SW480 (cell line): ENCODE results near the gene PHACTR2.
"Not testable (repeated sequence)": the region's sequence is repeated elsewhere in the genome, so short reads cannot be mapped to it uniquely, and the experiment has no call there.

Source experiments
- DNase-seq: peaks from one replicate; pipeline ENCODE4 v3.0.0-alpha.2; 2016; ENCODE audit warnings: low spot score

PHACTR2 gene

GRCh38 chr6:143677891-143678791, at the start of gene PHACTR2:
Gene PHACTR2, plus strand, starts transcription at chr6:143677965. Its CDS starts 199 bp downstream, at chr6:143678164.
- peak; percentile 55 for DNase-seq

- no peak for DNase-seq
Observed at GRCh38 chr6:143629104-143630080, 48.4 kb upstream of the PHACTR2 start.

- not testable (repeated sequence) for DNase-seq
Observed at GRCh38 chr6:143631196-143631595, 46.6 kb upstream of the PHACTR2 start.

- no peak for DNase-seq
Observed at GRCh38 chr6:143632894-143633293, 44.9 kb upstream of the PHACTR2 start.

GRCh38 chr6:143634486-143634885, 43.3 kb upstream of the PHACTR2 start:
- peak; percentile 67 for DNase-seq

GRCh38 chr6:143637691-143638090, 40.1 kb upstream of the PHACTR2 start:
- no peak for DNase-seq

GRCh38 chr6:143642403-143642802, 35.4 kb upstream of the PHACTR2 start:
- no peak for DNase-seq

GRCh38 chr6:143647191-143647590, 30.6 kb upstream of the PHACTR2 start:
- DNase-seq: no peak

GRCh38 chr6:143647732-143648131, 30.0 kb upstream of the PHACTR2 start:
- no peak for DNase-seq

- DNase-seq: not testable (repeated sequence)
Observed at GRCh38 chr6:143649319-143649718, 28.4 kb upstream of the PHACTR2 start.

GRCh38 chr6:143651328-143651727, 26.4 kb upstream of the PHACTR2 start:
- DNase-seq: not testable (repeated sequence)

GRCh38 chr6:143652841-143653331, 24.9 kb upstream of the PHACTR2 start:
- no peak for DNase-seq

- no peak for DNase-seq
Observed at GRCh38 chr6:143655541-143655940, 22.2 kb upstream of the PHACTR2 start.

GRCh38 chr6:143656026-143656425, 21.7 kb upstream of the PHACTR2 start:
- DNase-seq: no peak

- no peak for DNase-seq
Observed at GRCh38 chr6:143657809-143658208, 20.0 kb upstream of the PHACTR2 start.

GRCh38 chr6:143660170-143660569, 17.6 kb upstream of the PHACTR2 start:
- not testable (repeated sequence) for DNase-seq

- no peak for DNase-seq
Observed at GRCh38 chr6:143664171-143664570, 13.6 kb upstream of the PHACTR2 start.

GRCh38 chr6:143666007-143666406, 11.8 kb upstream of the PHACTR2 start:
- not testable (repeated sequence) for DNase-seq

GRCh38 chr6:143669483-143669882, 8.3 kb upstream of the PHACTR2 start:
- not testable (repeated sequence) for DNase-seq

GRCh38 chr6:143673669-143674068, 4.1 kb upstream of the PHACTR2 start:
- DNase-seq: peak; percentile 25

- DNase-seq: no peak
Observed at GRCh38 chr6:143674483-143675381, 3.0 kb upstream of the PHACTR2 start.
